ENCODE measurements around the gene WIPF2.

Gene WIPF2

DNA sequence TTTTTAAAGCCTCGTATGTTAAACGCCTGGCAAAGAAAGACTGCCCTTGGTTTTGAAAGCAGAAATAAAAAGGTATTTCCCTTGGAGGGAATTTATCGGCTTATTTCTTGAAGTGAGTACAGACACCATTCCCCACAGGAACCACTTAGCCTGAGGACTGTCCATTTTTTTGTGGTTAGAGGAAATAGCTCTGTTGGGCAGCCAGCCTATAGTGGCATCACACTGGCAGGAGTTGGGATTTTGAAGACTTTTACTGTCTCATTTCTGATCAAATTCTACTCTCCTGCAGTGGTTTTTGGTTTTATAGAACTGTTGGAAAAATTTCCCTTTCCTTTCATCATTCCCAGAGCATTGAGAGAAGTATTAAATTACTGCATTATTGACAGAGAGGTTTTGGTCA, 34.5 kb downstream of the WIPF2 start:
- peaks cover 23% of the 10 kb centered on the region for H3K36me3 ChIP-seq (ENCODE audit: insufficient read depth, insufficient read length, low read length)
- H3K4me1 ChIP-seq (ENCODE audit: insufficient read depth, insufficient read length), result no peaks in the 10 kb centered on the region
- H3K4me3 ChIP-seq (ENCODE audit: insufficient read length, low read depth), result no peak overlapping the region
- no peak overlapping the region for H3K9ac ChIP-seq (ENCODE audit: insufficient read length, low read depth)
- no peaks in the 10 kb centered on the region for H3K27me3 ChIP-seq (ENCODE audit: insufficient read depth, insufficient read length)
- DNase-seq (ENCODE audit: low read depth, low spot score), result no peak
- TF ChIP-seq SUZ12 (IDR thresholded peaks at IDR 0.05; ENCODE audit: extremely low read depth, insufficient read depth, insufficient read length) (no peak), ZNF274 (IDR thresholded peaks at IDR 0.05; ENCODE audit: low read depth, low read length) (no peak), YY1 (IDR thresholded peaks at IDR 0.05; ENCODE audit: insufficient read depth, insufficient read length) (no peak)
- H3K9me3 ChIP-seq (ENCODE audit: insufficient read depth, low read length), result no peaks in the 10 kb centered on the region

DNA sequence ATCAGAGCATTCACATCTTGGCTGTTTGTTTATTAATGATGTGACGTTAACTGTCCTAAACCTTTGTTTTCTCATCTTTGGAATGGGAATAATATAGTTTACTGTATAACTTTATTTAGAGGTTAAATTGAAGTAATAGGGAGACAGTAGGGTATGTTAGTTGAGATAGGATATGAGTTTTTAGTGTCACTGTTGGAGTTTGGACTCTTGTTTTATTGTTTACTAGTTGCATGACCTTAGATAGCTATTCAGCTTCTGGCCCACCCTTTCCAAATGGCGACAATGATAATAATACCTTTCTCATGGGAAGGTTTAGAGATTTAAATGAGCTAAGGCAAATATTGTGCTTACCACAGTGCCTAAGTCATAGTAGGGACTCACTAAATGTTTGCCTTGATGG, 40.4 kb downstream of the WIPF2 start:
- Histone ChIP-seq H3K27me3 (ENCODE audit: insufficient read depth, insufficient read length) (no peaks in the 10 kb centered on the region), H3K9me3 (ENCODE audit: insufficient read depth, low read length) (no peaks in the 10 kb centered on the region), H3K9ac (ENCODE audit: insufficient read length, low read depth) (no peak overlapping the region), H3K36me3 (ENCODE audit: insufficient read depth, insufficient read length, low read length) (peaks cover 60% of the 10 kb centered on the region), H3K4me3 (ENCODE audit: insufficient read length, low read depth) (no peak overlapping the region), H3K4me1 (ENCODE audit: insufficient read depth, insufficient read length) (peaks cover 3% of the 10 kb centered on the region)
- DNase-seq (ENCODE audit: low read depth, low spot score), result no peak
- TF ChIP-seq ZNF274 (IDR thresholded peaks at IDR 0.05; ENCODE audit: low read depth, low read length) (no peak), SUZ12 (IDR thresholded peaks at IDR 0.05; ENCODE audit: extremely low read depth, insufficient read depth, insufficient read length) (no peak), YY1 (IDR thresholded peaks at IDR 0.05; ENCODE audit: insufficient read depth, insufficient read length) (no peak)

DNA sequence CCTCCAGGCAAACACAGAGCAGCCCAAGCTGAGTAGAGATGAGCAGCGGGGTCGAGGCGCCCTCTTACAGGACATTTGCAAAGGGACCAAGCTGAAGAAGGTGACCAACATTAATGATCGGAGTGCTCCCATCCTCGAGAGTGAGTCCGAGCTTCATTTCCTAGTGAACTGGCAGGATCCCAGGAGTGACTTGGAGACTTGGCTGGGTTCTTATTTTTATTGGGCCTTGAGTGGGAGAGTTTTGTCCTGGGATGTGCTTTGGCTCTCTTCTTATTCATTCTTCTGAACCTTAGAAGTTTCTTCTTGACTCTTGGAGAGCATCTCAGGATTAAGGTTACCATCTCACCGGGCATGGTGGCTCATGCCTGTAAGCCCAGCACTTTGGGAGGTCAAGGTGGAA, 41.4 kb downstream of the WIPF2 start:
- no peaks in the 10 kb centered on the region for H3K9me3 ChIP-seq (ENCODE audit: insufficient read depth, low read length)
- DNase-seq (ENCODE audit: low read depth, low spot score), result no peak
- H3K27me3 ChIP-seq (ENCODE audit: insufficient read depth, insufficient read length), result no peaks in the 10 kb centered on the region

DNA sequence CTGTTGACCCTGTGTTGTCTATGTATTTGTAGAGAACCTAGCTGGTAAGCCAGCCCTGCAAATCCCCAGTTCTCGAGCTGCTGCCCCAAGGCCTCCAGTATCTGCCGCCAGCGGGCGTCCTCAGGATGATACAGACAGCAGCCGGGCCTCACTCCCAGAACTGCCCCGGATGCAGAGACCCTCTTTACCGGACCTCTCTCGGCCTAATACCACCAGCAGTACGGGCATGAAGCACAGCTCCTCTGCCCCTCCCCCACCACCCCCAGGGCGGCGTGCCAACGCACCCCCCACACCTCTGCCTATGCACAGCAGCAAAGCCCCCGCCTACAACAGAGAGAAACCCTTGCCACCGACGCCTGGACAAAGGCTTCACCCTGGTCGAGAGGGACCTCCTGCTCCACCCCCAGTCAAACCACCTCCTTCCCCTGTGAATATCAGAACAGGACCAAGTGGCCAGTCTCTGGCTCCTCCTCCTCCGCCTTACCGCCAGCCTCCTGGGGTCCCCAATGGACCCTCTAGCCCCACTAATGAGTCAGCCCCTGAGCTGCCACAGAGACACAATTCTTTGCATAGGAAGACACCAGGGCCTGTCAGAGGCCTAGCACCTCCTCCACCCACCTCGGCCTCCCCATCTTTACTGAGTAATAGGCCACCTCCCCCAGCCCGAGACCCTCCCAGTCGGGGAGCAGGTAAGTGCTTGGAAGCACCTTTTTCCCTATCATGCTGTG, 45.5 kb downstream of the WIPF2 start:
- Histone ChIP-seq H3K4me3 (ENCODE audit: insufficient read length, low read depth) (no peak overlapping the region), H3K4me1 (ENCODE audit: insufficient read depth, insufficient read length) (peaks cover 6% of the 10 kb centered on the region), H3K27me3 (ENCODE audit: insufficient read depth, insufficient read length) (no peaks in the 10 kb centered on the region), H3K36me3 (ENCODE audit: insufficient read depth, insufficient read length, low read length) (peaks cover 59% of the 10 kb centered on the region), H3K9ac (ENCODE audit: insufficient read length, low read depth) (no peak overlapping the region), H3K9me3 (ENCODE audit: insufficient read depth, low read length) (no peaks in the 10 kb centered on the region)
- no peak for TF ChIP-seq SUZ12 (IDR thresholded peaks at IDR 0.05; ENCODE audit: extremely low read depth, insufficient read depth, insufficient read length)
- no peak for TF ChIP-seq YY1 (IDR thresholded peaks at IDR 0.05; ENCODE audit: insufficient read depth, insufficient read length)
- no peak for TF ChIP-seq ZNF274 (IDR thresholded peaks at IDR 0.05; ENCODE audit: low read depth, low read length)
- DNase-seq (ENCODE audit: low read depth, low spot score), result no peak

More for the DNA sequence above, 41.4 kb downstream of the WIPF2 start:
- H3K9ac ChIP-seq (ENCODE audit: insufficient read length, low read depth), result no peak overlapping the region
- H3K36me3 ChIP-seq (ENCODE audit: insufficient read depth, insufficient read length, low read length), result peaks cover 69% of the 10 kb centered on the region
- TF ChIP-seq SUZ12 (IDR thresholded peaks at IDR 0.05; ENCODE audit: extremely low read depth, insufficient read depth, insufficient read length), result no peak
- TF ChIP-seq YY1 (IDR thresholded peaks at IDR 0.05; ENCODE audit: insufficient read depth, insufficient read length), result no peak
- TF ChIP-seq ZNF274 (IDR thresholded peaks at IDR 0.05; ENCODE audit: low read depth, low read length), result no peak
- peaks cover 6% of the 10 kb centered on the region for H3K4me1 ChIP-seq (ENCODE audit: insufficient read depth, insufficient read length)
- no peak overlapping the region for H3K4me3 ChIP-seq (ENCODE audit: insufficient read length, low read depth)

DNA sequence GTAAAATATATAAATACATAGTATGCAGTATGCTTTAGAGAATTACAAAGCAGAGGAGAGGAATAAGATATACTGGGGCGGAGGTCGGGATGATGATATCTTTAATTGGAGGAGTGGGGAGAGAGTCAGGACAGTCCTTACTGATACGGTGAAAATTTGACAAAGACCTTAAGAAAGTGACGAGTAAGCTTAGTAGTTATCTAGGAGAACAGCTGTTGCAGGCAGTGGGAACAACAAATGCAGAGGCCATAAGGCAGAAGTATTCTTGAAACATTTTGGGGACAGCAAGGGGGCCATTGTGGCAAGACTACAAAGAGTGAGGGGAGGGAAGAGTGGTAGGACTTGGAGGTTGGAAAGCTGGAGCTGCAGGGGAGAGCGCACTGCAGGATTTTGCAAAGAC, 46.2 kb downstream of the WIPF2 start:
- no peak for DNase-seq (ENCODE audit: low read depth, low spot score)
- H3K4me3 ChIP-seq (ENCODE audit: insufficient read length, low read depth), result no peak overlapping the region
- peaks cover 56% of the 10 kb centered on the region for H3K36me3 ChIP-seq (ENCODE audit: insufficient read depth, insufficient read length, low read length)
- H3K9me3 ChIP-seq (ENCODE audit: insufficient read depth, low read length), result no peaks in the 10 kb centered on the region
- no peak overlapping the region for H3K9ac ChIP-seq (ENCODE audit: insufficient read length, low read depth)
- TF ChIP-seq YY1 (IDR thresholded peaks at IDR 0.05; ENCODE audit: insufficient read depth, insufficient read length), result no peak
- no peak for TF ChIP-seq SUZ12 (IDR thresholded peaks at IDR 0.05; ENCODE audit: extremely low read depth, insufficient read depth, insufficient read length)
- TF ChIP-seq ZNF274 (IDR thresholded peaks at IDR 0.05; ENCODE audit: low read depth, low read length), result no peak
- H3K27me3 ChIP-seq (ENCODE audit: insufficient read depth, insufficient read length), result no peaks in the 10 kb centered on the region
- H3K4me1 ChIP-seq (ENCODE audit: insufficient read depth, insufficient read length), result peaks cover 6% of the 10 kb centered on the region

DNA sequence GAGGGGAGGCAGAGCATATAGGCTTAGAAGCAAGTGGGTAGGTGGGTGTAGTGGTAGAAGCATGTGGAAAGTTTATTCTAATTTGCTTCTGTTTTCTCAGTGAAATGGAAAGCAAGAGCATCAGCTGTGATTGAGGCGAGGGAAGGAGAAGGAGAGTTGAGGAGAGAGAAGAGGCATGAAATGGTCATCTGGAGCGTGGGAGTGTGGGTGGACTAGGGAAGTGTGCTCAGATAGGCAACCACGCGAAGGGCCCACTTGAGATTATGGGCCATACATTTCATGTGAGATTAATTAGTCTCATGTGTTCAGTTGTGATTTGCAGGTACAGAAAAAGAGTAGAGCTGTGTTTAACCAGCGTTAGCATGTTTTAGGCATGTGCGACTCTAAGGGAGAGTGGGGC, 47.8 kb downstream of the WIPF2 start:
- no peak for TF ChIP-seq ZNF274 (IDR thresholded peaks at IDR 0.05; ENCODE audit: low read depth, low read length)
- no peak for TF ChIP-seq SUZ12 (IDR thresholded peaks at IDR 0.05; ENCODE audit: extremely low read depth, insufficient read depth, insufficient read length)
- TF ChIP-seq YY1 (IDR thresholded peaks at IDR 0.05; ENCODE audit: insufficient read depth, insufficient read length), result no peak
- H3K9ac ChIP-seq (ENCODE audit: insufficient read length, low read depth), result no peak overlapping the region
- no peaks in the 10 kb centered on the region for H3K9me3 ChIP-seq (ENCODE audit: insufficient read depth, low read length)
- peaks cover 6% of the 10 kb centered on the region for H3K4me1 ChIP-seq (ENCODE audit: insufficient read depth, insufficient read length)
- DNase-seq (ENCODE audit: low read depth, low spot score), result no peak
- H3K4me3 ChIP-seq (ENCODE audit: insufficient read length, low read depth), result no peak overlapping the region
- no peaks in the 10 kb centered on the region for H3K27me3 ChIP-seq (ENCODE audit: insufficient read depth, insufficient read length)
- H3K36me3 ChIP-seq (ENCODE audit: insufficient read depth, insufficient read length, low read length), result peaks cover 55% of the 10 kb centered on the region

DNA sequence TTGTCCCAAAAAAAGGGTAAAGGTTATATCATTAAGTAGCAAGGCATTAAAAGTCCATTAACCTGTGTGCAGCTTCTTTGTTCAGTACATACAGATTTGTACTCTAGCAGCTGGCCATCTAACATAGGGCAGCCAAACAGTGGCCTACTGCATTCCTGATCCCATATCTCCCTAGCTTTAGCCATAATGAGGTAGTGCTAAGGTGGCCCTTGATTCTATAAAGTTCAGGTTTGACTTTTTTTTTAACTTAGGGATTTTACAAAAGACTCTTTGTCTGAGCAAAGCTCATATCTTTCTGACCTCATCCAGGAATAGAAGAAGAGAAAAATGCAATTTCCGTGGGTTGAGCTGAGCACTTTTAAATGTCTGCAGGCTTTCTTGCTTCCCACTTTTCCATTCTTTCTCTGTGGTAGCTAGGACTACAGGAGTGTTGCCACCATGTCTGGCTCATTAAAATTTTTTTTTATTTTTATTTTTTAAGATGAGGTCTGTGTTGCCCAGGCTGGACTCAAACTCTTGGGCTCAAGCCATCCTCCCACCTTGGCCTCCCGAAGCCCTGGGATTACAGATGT, 49.1 kb downstream of the WIPF2 start:
- Histone ChIP-seq H3K36me3 (ENCODE audit: insufficient read depth, insufficient read length, low read length) (peaks cover 52% of the 10 kb centered on the region), H3K9me3 (ENCODE audit: insufficient read depth, low read length) (no peaks in the 10 kb centered on the region), H3K4me3 (ENCODE audit: insufficient read length, low read depth) (no peak overlapping the region), H3K9ac (ENCODE audit: insufficient read length, low read depth) (no peak overlapping the region), H3K4me1 (ENCODE audit: insufficient read depth, insufficient read length) (peaks cover 6% of the 10 kb centered on the region), H3K27me3 (ENCODE audit: insufficient read depth, insufficient read length) (no peaks in the 10 kb centered on the region)
- DNase-seq (ENCODE audit: low read depth, low spot score), result no peak
- no peak for TF ChIP-seq YY1 (IDR thresholded peaks at IDR 0.05; ENCODE audit: insufficient read depth, insufficient read length)
- TF ChIP-seq ZNF274 (IDR thresholded peaks at IDR 0.05; ENCODE audit: low read depth, low read length), result no peak
- no peak for TF ChIP-seq SUZ12 (IDR thresholded peaks at IDR 0.05; ENCODE audit: extremely low read depth, insufficient read depth, insufficient read length)
